ENCODE measurements around the gene CPSF3.

The CPSF3 gene

GRCh38 chr2:9416962-9417316 is 6.5 kb upstream of the CPSF3 start:
- DNase-seq = no peak

- no peak for DNase-seq
These were observed 5.7 kb upstream of the CPSF3 start for GRCh38 chr2:9417725-9418124.

GRCh38 chr2:9418746-9419145 is 4.7 kb upstream of the CPSF3 start:
- DNase-seq = no peak

DNA sequence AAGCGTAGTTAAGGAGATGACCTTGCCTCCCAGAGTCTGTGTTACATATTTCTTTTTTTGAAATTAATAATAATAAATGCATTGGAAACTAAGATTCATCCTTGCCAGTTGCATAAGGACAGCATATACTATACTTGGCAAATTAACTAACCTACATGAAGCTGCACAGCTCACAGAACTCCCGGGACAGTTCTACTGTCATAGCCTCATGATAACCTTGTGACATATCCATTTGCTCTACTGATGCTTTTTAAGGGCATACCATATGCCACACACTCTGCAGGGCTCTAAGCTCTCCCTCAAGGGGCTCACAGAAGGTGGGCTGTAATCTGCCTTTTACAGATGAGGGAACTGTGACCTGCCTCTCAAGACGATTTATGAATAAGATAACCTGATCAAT is 3.9 kb upstream of the CPSF3 start:
- DNase-seq = no peak

DNA sequence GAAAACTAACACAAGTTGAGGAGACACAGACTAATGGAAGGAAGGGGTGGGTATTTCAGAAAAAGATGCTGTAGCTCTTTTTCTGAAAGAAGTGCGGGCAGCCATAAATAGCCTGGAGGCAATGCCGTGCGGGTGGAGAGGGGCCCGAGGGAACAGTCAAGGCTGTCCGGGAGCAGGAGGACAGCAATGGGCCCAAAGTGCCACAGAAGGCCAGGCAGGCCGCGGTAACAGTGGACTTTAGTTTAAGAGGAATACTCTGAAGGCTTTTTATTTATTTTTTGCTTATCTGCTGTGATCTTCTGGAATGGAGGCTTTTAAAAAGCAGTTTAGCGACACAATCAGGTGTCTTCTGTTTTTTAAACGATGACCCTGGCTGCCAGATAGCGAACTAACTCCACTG is 3.0 kb upstream of the CPSF3 start:
- DNase-seq = no peak

DNA sequence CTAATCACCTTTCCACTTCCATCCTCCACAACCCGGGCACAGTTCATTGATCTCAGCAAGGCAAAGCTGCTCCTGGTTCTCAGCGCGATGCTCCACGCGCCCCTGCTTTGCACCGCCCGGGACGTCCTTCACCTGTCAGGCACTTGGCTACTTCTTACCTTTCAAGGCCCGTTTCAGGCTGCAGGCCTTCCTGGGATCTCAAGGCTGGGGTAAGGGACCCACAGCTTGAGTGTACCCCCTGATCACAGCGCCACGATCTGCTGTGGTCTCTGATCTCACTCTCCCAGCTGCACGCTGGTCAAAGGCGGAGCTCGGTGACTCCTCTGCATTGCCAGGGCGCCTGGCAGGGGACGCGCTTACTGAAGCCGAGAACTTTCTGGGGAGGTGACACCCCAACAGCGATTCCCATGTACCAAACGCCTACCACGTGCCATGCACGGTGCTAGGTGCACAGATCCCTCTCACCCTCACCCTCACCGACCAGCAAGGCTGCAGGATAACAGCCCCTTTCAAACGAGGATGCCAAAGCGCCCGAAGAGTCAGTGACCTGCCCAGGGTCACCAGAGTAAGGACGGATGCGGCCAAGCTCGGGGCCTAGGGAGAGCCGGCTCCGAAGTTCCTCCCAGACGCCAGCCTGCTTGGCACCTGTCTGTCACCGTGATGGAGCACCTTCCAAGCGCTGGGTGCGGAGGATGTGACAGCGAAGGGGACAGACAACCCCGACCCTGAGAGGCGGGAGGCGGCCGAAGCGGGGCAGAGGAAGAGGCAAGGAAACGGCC is 944 bp upstream of the CPSF3 start:
- DNase-seq = peak in 43 of 58 donors; percentile 18 to 68 (median 48)

GRCh38 chr2:9423922-9424272 is 443 bp downstream of the CPSF3 start:
- DNase-seq = peak in 1 of 58 donors; percentile 33

GRCh38 chr2:9424447-9425164 is 1.2 kb downstream of the CPSF3 start:
- DNase-seq = no peak

DNA sequence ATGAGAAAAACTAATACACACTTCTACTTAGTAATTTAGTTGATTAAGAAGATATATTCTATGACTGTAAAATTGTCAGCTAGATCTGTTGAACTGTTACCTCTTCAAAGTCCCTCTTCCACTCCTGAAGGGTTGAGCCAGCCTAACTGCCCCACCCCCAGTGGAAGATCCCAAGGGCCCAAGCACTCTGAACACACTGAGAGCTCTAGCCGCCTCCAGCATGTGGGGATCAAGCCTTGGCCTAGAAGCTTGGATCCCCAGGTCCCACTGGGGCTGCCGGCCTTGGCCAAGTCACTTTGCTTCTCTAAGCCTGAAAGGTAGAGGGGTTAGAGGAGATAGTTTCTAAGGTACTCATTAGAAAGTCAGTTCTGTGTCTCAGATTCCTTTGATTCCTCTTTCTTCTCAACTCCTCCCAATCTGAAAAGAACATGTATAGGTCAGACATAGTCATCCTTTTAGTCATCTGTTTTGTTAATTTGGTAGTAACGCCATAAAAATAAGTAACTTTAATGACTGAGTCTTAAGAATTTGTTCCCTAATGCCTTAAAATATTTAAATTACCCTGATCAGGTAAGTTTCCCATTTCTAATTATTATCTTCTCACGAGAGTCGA is 5.6 kb downstream of the CPSF3 start:
- no peak for DNase-seq

DNA sequence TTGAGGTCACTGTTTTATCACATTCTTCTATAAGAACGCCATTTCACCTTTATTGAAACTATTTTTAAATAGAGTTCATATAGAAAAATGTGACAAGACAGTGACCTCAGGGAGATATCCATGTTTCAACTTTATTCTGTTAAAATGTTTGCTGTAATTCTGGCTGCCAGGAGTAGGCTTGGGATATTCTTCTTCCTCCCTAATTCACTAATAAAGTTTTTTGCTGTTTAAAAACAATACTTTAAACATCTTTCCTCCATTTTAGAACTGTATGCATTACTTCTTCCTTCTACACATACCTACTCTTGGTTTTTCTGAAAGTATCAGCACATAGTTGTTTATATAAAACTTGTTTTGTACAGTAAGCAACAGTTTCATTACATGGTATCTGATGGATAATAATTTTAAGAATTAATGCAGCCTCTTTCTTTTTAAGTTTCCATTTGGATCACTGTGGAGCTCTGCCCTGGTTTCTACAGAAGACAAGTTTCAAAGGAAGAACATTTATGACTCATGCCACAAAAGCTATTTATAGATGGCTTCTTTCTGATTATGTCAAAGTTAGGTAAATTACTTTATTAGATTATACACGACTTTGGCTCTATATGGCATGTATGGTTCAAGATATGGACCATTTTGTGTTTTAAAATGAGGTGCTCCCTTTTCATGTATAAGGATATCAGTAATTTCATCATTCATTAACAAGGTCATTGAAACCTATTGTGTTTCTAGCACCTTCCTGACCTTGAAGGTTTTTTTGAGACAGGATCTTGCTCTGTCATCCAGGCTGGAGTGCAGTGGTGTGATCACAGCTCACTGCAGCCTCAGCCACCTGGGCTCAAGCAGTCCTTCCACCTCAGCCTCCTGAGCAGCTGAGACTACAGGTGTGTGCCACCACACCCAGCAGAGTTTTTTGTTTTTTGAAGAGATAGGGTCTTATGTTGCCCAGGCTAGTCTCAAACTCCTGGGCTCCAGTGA is 7.2 kb downstream of the CPSF3 start:
- DNase-seq = no peak

DNA sequence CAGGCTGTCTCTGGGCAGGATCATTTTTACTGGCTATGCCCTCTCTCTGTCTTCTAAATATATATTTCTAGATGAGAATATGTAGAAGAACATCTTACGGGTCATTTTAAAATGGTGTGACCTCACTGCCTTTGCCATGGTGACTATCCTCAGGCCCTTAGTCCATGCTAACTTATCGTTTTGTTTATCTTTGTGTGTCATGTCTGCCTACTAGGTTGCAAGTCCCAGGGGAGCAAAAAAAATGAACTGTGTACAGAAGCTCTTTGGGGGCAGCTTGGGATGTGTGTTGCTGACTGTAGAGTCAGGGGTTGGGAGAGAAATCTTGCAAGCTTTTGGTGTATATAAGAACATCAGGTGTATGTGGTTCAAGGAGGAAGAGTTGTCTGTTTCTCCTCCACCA is 11.0 kb downstream of the CPSF3 start:
- DNase-seq = no peak

- no peak for DNase-seq
These were observed 16.1 kb downstream of the CPSF3 start for GRCh38 chr2:9439536-9439935.

- DNase-seq = no peak
These were observed 16.7 kb downstream of the CPSF3 start for GRCh38 chr2:9440058-9440727.

GRCh38 chr2:9441556-9441955 is 18.1 kb downstream of the CPSF3 start:
- no peak for DNase-seq

DNA sequence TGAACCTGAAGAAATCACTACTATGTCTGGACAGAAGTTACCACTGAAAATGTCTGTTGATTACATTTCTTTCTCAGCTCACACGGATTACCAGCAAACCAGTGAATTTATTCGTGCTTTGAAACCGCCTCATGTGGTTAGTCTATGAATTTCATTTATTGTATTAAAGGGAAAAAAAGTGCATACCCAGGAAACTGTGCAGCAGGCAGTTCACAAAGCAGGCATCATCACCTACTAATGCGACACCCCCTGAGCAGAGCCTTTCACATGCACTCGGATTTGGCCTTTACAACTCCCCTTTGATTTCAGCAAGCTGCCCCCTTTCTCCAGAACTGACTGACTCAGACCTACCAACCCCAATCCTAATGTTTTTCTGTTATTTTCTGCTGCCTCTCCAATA is 20.1 kb downstream of the CPSF3 start:
- no peak for DNase-seq

- DNase-seq = no peak
These were observed 21.6 kb downstream of the CPSF3 start for GRCh38 chr2:9445089-9445488.

GRCh38 chr2:9451231-9451630 is 27.8 kb downstream of the CPSF3 start:
- DNase-seq = no peak

DNA sequence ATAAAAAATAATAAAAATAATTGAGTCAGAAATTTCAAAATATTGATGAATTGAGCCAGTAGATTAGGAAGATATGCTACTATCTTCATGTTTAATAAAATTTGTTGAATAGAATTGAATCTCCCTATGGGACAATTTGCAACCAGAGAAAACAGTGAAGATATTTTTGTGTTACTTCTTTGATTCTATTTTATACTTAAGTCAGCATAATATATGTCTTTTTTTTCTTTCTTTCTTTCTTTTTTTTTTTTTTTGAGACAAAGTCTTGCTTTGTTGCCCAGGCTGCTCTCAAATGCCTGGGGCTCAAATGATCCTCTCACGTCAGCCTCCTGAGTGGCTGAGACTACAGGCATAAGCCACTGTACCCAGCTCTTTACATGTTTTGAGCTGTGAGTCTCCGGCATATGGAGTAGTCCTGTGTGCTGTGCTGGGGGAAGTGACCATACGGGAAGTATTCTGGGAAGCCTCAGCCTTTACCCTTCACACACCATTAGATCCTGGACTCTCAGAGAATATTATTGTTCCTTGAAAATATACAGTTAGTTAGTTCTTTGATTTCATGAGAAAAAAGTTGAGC is 37.1 kb downstream of the CPSF3 start:
- no peak for DNase-seq

DNA sequence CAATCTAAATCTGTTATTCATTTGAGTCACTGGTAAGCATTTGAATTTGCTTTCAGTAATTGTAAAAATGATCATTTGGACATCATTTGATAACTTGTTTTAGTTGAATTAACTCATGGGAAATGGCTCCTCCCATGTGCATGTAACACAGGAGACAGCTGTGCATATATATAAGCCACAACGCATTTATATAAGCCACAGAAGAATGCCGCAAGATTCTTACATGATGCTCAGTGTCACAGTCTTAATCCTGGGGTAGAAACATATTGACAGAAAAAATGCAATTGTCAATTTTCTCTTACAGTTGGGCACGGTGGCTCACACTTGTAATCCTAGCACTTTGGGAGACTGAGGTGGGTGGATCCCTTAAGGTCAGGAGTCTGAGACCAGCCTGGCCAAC is 37.6 kb downstream of the CPSF3 start:
- DNase-seq = no peak

DNA sequence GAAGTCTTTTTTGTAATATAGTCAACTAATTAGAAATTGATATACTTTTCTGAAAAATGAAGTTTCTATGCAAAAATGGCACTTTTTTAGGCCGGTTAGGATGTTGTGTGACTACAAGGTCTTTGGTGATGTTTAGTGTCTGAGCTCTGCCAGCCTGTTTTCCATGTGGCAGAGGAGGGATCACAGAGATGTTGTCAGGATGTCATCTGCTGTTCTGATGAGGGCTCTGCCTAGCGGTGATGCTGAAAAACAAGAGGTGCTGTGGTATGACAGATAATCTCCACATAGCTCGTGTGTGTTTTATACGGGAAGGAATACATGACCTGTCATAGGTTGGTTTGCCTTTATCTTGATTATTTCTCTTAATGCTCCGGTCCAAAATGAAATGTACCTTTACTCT is 38.9 kb downstream of the CPSF3 start:
- no peak for DNase-seq
